PC-9 (cell line): Measurements from ENCODE around the gene MAML3. TPM values are rescaled to one million over a fixed set of nuclear protein-coding genes. Genes with fewer than 3 reads are reported as not detected.

ENCODE experiments used
- BruUV-seq: library from RNA; stranded (reverse); fragments of 400-500 nt; replicated peaks from 2 replicates; lab custom pipeline; 2021; lab: Mats Ljungman, UMichigan
- CTCF ChIA-PET: fragments of 300-600 bp; sonication (Branson Sonifier 250); formaldehyde crosslinking; loops from one replicate; lab custom pipeline; 2022; ENCODE audit warnings: antibody characterized with exemption; lab: Charles Lee
- POLR2A ChIA-PET: fragments of 300-600 bp; sonication (Branson Sonifier 250); formaldehyde crosslinking; loops from one replicate; lab custom pipeline; 2022; ENCODE audit warnings: antibody characterized with exemption; ENCODE audit not compliant: unreplicated experiment; lab: Charles Lee
- DNase-seq, 2 experiments: peaks; one replicate each; pipeline versions ENCODE4 v3.0.0 to v3.0.0-alpha.2; 2015 to 2022; ENCODE audit warnings: mixed read lengths in 1 of 2
- H2AFZ ChIP-seq: fragments of 200-600 bp; sonication (generic); 2 replicates; pipeline ENCODE4 v1.8.1; 2017; ENCODE audit warnings: antibody characterized with exemption
- H3F3A ChIP-seq: fragments of 200-600 bp; sonication (generic); 2 replicates; pipeline ENCODE4 v1.8.1; 2017; ENCODE audit warnings: antibody characterized with exemption, mild to moderate bottlenecking, low read depth; ENCODE audit not compliant: insufficient read depth
- H3K27ac ChIP-seq: fragments of 200-600 bp; sonication (generic); 2 replicates; pipeline ENCODE4 v1.6.1; 2016; ENCODE audit warnings: mixed run types
- H3K27me3 ChIP-seq: fragments of 200-600 bp; sonication (generic); 2 replicates; pipeline ENCODE4 v1.6.1; 2016; ENCODE audit warnings: low read depth, mixed run types; ENCODE audit not compliant: insufficient read depth
- H3K36me3 ChIP-seq: fragments of 200-600 bp; sonication (generic); 2 replicates; pipeline ENCODE4 v1.6.1; 2016; ENCODE audit warnings: low read depth, mixed run types
- H3K4me1 ChIP-seq: fragments of 200-600 bp; sonication (generic); replicated peaks from 2 replicates; pipeline ENCODE4 v1.6.1; 2016; ENCODE audit warnings: mixed run types; ENCODE audit not compliant: insufficient read depth
- H3K4me2 ChIP-seq: fragments of 200-600 bp; sonication (generic); 2 replicates; pipeline ENCODE4 v1.6.1; 2017; ENCODE audit warnings: mixed run types
- H3K4me3 ChIP-seq: fragments of 200-600 bp; sonication (generic); 2 replicates; pipeline ENCODE4 v1.6.1; 2016; ENCODE audit warnings: mixed run types
- H3K79me2 ChIP-seq: fragments of 200-600 bp; sonication (generic); 2 replicates; pipeline ENCODE4 v1.6.1; 2017; ENCODE audit warnings: low read depth, mixed run types
- H3K9me2 ChIP-seq: fragments of 200-600 bp; sonication (generic); 2 replicates; pipeline ENCODE4 v1.8.1; 2017; ENCODE audit warnings: mild to moderate bottlenecking; ENCODE audit not compliant: insufficient read depth
- H3K9me3 ChIP-seq: fragments of 200-600 bp; sonication (generic); 2 replicates; pipeline ENCODE4 v1.8.1; 2016; ENCODE audit warnings: low read depth; ENCODE audit not compliant: insufficient read depth
- H4K20me1 ChIP-seq: fragments of 200-600 bp; sonication (generic); 2 replicates; pipeline ENCODE4 v1.8.1; 2017; ENCODE audit not compliant: insufficient read depth
- EZH2 ChIP-seq: fragments of 200-600 bp; sonication (generic); IDR thresholded peaks from 2 replicates; pipeline ENCODE4 v1.8.0; 2017; ENCODE audit warnings: antibody characterized with exemption, low read depth
- intact Hi-C: fragments of 100-400 bp; cut with micrococcal nuclease; formaldehyde crosslinking; loops from one replicate; pipeline ENCODE4 v1.10.0; 2022; ENCODE audit not compliant: unreplicated experiment
- total RNA-seq: library from RNA; stranded (reverse); gene quantifications from 2 replicates; pipeline ENCODE4 v1.2.3, GENCODE V29; 2021
- TF ChIP-seq, protein P1 (sequence below): fragments of 200-600 bp; sonication (generic); conservative IDR thresholded peaks from 2 replicates; pipeline ENCODE4 v1.6.1; 2017; ENCODE audit warnings: mixed run types, antibody characterized with exemption, mild to moderate bottlenecking, moderate library complexity

MAML3 gene
- total RNA-seq, 1 experiment from 2014 or later, result 15.2 TPM

DNA sequence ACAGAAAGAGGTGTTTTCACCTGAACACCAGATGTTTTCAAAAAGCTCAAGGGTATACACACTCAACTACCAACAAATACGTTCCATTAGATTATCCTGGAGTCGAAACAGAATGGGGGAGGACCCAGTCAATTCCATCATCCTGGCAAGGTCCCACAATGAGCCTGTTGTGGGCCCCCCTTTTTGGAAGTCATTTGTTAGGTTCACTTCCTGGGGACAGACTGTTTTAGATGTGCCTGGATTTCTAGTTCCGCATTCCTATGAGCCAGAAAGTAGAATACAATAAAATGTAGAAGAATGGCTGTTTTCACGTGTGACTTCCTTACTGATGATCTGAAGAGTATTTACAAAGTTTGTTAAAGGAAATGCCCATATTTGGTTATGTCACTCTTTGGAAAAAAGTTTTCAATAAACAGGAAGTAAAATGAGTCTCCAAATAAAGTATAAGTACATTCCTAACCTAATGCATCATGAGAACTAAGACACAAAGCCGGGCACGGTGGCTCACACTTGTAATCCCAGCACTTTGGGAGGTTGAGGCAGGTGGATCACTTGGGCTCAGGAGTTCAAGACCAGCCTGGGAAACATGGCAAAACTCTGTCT, 192.5 kb downstream of the MAML3 start:
- ChIA-PET CTCF (interaction anchor here (0.5 kb wide), 1 partner anchor 365 kb away, joined by 3 read pairs; no protein-coding TSS in a partner anchor), POLR2A (no interaction called here)
- intact Hi-C loops, result no loop called here

DNA sequence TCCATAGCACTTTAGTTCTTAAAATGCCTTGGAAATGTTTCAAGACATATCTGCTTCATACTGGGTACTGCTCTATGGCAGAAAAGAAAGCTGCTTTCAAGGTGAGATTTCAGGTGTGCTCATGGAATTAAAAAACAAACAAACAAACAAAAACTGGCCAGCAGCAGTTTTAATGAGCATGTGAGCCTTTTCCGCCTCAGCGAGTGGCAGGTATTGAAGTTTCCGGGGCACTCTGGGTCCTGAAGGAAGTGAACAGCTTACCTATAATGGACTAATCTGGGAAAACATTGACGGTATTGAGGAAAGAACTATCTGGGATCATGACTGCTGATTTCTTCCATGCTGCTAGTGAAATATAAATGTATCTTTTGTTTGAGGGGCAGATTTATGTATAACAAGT, 194.6 kb downstream of the MAML3 start:
- no TSS peak for BruUV-seq
- Histone ChIP-seq H2AFZ (no peak overlapping the region), H3K4me2 (no peak overlapping the region), H3K9me2 (no peaks in the 10 kb centered on the region), H3K4me3 (no peak overlapping the region), H3K79me2 (no peaks in the 10 kb centered on the region; the same call in none of the 2 replicates), H3K27me3 (no peaks in the 10 kb centered on the region), H3F3A (no peaks in the 10 kb centered on the region), H4K20me1 (no peaks in the 10 kb centered on the region), H3K27ac (no peak overlapping the region), H3K9me3 (no peaks in the 10 kb centered on the region), H3K4me1 (no peaks in the 10 kb centered on the region), H3K36me3 (no peaks in the 10 kb centered on the region)
- ChIA-PET POLR2A (no interaction called here), CTCF (no interaction called here)
- TF ChIP-seq, protein P1, sequence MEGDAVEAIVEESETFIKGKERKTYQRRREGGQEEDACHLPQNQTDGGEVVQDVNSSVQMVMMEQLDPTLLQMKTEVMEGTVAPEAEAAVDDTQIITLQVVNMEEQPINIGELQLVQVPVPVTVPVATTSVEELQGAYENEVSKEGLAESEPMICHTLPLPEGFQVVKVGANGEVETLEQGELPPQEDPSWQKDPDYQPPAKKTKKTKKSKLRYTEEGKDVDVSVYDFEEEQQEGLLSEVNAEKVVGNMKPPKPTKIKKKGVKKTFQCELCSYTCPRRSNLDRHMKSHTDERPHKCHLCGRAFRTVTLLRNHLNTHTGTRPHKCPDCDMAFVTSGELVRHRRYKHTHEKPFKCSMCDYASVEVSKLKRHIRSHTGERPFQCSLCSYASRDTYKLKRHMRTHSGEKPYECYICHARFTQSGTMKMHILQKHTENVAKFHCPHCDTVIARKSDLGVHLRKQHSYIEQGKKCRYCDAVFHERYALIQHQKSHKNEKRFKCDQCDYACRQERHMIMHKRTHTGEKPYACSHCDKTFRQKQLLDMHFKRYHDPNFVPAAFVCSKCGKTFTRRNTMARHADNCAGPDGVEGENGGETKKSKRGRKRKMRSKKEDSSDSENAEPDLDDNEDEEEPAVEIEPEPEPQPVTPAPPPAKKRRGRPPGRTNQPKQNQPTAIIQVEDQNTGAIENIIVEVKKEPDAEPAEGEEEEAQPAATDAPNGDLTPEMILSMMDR, result no peak
- DNase-seq, result no peak
- intact Hi-C loops, result no loop called here

More for the DNA sequence above, 192.5 kb downstream of the MAML3 start:
- no peaks in the 10 kb centered on the region for H4K20me1 ChIP-seq
- no peak overlapping the region for H3K4me2 ChIP-seq
- no peaks in the 10 kb centered on the region for H3K9me2 ChIP-seq
- no peaks in the 10 kb centered on the region; the same call in none of the 2 replicates for H3K79me2 ChIP-seq
- no peaks in the 10 kb centered on the region for H3K36me3 ChIP-seq
- no peak overlapping the region for H3K27ac ChIP-seq
- DNase-seq, result no peak
- TF ChIP-seq, protein P1, result no peak
- TF ChIP-seq EZH2, result no peak
- H2AFZ ChIP-seq, result no peak overlapping the region
- no peak overlapping the region for H3K4me3 ChIP-seq
- no peaks in the 10 kb centered on the region for H3K9me3 ChIP-seq
- H3F3A ChIP-seq, result no peaks in the 10 kb centered on the region
- H3K27me3 ChIP-seq, result no peaks in the 10 kb centered on the region
- no TSS peak for BruUV-seq
- no peaks in the 10 kb centered on the region for H3K4me1 ChIP-seq

DNA sequence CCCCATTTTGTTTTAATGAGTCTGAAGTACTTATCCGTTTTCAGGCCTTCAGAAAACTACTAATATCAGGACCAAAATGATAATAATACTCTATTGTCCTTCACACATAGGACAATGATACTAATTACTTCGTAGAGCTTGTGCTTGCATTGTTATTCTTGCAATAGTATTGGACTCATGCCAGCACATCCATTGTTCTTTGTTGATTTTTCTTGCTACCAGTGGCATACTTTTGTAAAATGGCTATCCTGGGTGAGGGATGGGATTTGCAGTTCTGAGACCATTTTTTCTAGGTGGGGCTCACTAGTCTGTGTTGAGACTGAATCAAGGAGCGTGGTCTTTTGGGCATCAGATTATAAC, 195.3 kb downstream of the MAML3 start:
- DNase-seq, result no peak
- Histone ChIP-seq H3K27me3 (no peaks in the 10 kb centered on the region), H2AFZ (no peak overlapping the region), H3K79me2 (no peaks in the 10 kb centered on the region; the same call in none of the 2 replicates), H4K20me1 (no peaks in the 10 kb centered on the region), H3K9me2 (no peaks in the 10 kb centered on the region), H3K4me2 (no peak overlapping the region), H3K4me3 (no peak overlapping the region), H3F3A (no peaks in the 10 kb centered on the region), H3K4me1 (no peaks in the 10 kb centered on the region), H3K9me3 (no peaks in the 10 kb centered on the region), H3K27ac (no peak overlapping the region), H3K36me3 (no peaks in the 10 kb centered on the region)
- TF ChIP-seq EZH2, result no peak
- TF ChIP-seq, protein P1, result no peak
- CTCF ChIA-PET, result no interaction called here
- intact Hi-C loops, result no loop called here
- POLR2A ChIA-PET, result no interaction called here
- BruUV-seq, result no TSS peak
